COLO668 (cell line): Measurements from ENCODE around the gene PHOX2A.
"Not testable (repeated sequence)": the region's sequence is repeated elsewhere in the genome, so short reads cannot be mapped to it uniquely, and the experiment has no call there.

ENCODE experiments used
- DNase-seq: peaks from one replicate; lab custom pipeline; 2025; ENCODE audit not compliant: unreplicated experiment; lab: John Stamatoyannopoulos, UW

Gene PHOX2A

DNA sequence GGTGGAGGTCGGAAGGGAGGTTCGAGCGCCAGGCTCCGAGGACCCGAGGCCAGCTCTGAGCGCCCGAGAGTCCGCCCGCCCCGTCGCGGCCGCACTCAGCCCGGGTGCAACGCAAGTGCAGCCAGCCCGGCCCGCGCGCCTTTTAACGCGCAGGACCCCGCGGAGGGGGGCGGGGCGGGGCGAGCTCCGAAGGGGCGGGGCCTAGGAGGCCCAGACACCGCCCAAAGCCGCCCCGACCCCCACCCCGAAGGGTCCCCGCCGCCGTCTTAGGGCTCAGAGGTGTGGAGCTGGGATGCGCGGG lies at the start of gene PHOX2A:
Gene PHOX2A, minus strand, starts transcription at position 117 of the 301 bp plus-strand sequence. CDS start 172 bp downstream, outside the sequence.
- no peak for DNase-seq

DNA sequence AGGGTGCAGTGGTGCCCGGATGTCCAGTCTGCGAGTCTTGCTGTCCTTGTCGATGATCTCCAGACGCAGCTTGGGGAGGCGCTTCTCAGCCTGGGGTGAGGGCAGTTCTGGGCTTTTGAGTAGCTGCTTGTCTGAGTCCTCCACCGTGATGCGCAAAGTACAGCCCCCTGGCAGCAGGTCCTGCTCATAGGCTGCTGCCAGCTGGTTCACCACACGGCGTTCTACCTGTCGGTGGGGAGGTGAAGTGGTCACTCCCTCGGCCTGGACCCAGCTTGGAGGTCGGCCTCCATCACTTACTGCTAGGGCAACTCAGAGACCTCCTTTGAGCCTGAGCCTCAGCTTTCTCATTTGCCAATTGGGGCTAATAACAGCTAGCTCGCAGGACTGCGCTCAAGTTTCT lies 49.4 kb upstream of the PHOX2A start:
- DNase-seq, result no peak

DNA sequence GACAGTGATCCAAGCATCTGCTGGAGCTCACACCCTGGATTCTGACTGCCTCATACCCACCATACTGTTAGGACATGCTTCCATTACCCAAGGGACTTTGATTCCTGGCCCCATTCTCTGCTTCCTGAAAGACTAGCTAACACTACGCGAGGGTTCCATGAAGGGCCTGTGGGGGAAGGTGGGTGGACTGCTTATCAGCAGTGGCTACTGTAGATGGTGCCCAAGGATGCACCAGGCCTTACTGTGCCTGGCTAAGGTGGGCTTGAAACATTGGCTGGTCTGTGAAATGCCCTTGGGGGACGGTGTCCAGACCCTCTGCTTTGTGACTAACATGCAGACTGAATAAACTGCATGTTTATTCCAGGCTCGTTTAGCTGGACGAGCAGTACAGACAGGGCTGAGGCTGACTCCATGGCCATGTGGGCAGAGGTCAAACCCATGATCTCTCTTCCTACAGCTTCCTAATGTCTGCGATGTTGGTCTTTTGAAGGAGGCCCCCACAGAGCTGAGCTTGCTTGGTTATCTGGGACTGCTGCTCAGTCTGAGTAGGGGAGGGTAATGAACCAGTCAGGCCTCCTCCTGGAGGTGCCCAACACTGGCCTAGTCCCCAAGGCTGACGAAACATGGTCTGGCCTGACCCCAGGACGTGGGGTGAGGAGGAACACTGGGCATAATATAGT lies 48.3 kb upstream of the PHOX2A start:
- DNase-seq, result no peak

DNA sequence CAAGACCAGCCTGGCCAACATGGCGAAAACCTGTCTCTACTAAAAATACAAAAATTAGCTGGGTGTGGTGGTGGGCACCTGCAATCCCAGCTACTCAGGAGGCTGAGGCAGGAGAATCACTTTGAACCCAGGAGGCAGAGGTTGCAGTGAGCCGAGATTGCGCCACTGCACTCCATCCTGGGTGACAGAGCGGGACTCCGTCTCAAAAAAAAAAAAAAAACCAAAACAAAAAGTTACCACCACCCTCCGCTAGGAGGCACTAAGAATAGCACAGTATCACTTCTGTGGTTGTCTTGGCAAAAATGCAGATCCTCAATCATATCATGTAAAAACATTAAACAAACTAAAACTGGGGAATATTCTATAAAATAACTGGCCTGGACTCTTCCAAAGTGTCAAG lies 46.8 kb upstream of the PHOX2A start:
- not testable (repeated sequence) for DNase-seq

DNA sequence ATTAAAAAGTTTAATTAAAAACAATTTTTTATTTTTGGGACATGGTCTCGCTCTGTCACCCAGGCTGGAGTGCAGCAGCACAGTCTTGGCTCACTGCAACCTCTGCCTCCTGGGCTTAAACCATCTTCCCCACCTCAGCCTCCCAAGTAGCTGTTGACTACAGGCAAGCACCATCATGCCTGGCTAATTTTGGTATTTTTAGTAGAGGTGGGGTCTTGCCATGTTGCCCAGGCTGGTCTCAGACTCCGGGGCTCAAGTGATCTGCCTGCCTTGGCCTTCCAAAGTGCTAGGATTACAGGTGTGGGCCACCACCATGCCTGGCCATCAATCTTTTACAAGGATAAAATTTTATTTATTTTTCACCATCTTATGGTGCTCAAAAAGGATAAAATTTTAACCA lies 43.3 kb upstream of the PHOX2A start:
- no peak for DNase-seq

DNA sequence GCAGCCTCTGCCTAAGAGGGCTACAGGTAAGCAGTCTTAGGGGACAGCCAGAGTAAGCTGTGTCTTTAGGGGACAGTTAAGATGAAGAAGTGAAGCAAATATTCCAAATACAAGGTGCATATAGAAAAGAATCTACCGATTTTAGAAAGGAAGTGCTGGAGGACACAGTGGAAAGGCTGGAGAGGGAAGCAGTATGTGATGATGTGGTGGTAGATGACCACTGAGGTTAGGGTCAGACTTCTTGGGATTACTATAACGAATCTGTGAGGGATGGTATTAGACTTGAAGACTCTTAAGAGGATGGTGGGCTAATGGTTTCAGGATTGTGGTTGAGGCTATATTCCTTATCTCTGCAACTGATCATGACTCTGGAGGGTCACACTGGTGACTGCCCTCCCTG lies 40.0 kb upstream of the PHOX2A start:
- no peak for DNase-seq

DNA sequence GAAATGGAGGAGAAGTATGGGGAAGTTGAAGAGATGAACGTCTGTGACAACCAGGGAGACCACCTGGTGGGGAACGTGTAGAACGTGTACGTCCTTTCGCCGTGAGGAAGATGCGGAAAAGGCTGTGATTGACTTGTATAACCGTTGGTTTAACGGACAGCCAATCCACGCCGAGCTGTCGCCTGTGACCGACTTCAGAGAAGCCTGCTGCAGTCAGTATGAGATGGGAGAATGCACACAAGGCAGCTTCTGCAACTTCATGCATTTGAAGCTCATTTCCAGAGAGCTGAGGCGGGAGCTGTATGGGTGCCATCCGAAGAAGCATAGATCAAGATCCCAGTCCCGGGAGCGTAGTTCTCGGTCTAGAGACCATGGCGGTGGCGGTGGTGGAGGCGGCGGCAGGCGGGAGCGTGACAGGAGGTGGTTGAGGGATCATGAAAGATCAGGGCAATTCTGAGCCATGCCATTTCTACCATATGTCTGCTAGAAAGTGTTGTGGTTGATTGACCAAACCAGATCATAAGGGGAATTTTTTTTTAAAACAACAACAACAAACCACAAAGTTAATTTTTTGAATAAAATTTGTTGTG lies 36.8 kb upstream of the PHOX2A start:
- no peak for DNase-seq

DNA sequence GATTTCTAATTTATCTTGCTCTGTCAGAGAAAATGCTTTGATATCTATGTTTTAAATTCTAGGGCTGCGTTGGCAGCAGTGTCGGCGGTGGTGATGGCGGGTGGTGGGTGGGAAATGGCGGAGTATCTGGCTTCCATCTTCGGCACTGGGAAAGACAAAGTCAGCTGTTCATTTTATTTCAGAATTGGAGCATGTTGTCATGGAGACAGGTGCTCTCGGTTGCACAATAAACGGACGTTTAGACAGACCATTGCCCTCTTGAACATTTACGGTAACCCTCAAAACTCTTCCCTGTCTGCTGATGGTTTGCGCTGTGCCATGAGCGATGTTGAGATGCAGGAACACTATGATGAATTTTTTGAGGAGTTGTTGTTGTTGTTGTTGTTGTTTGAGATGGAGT lies 36.1 kb upstream of the PHOX2A start:
- DNase-seq, result no peak

DNA sequence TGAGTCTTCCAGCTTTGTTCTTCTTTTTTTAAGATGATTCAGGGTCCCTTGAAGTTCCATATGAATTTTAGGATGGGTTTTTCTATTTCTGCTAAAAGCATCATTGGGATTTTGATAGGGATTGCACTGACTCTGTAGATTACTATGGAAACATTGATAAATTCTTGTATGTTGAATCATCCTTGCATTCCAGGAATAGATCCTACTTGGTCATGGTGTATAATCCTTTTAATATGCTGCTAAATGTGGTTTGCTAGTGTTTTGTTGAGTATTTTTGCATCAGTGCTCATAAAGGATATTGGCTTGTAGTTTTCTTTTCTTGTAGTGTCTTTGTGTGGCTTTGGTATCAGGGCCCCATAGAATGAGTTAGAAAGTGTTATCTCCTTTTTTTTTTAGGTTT lies 34.9 kb upstream of the PHOX2A start:
- DNase-seq, result no peak

DNA sequence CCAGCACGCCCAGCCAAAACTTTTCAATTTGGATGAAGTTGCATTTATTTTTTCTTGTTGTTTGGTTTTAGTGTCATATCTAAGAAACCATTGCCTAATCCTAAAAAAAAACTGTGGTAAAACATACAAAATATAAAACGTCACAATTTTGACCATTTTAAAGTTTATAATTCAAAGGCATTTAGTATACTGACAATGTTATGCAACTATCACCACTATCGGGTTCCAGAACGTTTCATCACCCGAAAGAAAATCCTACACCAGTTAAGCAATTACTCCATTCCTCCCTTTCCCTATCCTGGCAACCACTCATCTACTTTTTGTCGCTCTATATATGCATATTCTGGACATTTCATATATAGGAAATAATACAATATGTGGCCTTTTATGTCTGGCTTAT lies 30.5 kb upstream of the PHOX2A start:
- DNase-seq, result no peak

DNA sequence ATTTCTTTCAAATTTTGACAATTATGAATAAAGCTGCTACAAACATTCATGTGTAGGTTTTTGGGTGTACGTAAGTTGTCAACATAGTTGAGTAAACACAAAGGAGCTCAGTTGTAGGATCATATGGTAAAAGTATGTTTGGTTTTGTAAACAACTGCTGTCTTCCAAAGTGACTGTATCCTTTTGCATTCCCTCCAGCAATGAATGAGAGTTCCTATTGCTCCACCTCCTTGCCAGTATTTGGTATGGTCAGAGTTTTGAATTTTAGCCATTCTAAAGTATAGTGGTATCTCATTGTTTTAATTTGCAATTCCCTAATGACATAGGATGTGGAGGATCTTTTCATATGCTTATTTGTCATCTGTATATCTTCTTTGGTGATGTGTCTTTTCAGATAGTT lies 28.0 kb upstream of the PHOX2A start:
- no peak for DNase-seq

DNA sequence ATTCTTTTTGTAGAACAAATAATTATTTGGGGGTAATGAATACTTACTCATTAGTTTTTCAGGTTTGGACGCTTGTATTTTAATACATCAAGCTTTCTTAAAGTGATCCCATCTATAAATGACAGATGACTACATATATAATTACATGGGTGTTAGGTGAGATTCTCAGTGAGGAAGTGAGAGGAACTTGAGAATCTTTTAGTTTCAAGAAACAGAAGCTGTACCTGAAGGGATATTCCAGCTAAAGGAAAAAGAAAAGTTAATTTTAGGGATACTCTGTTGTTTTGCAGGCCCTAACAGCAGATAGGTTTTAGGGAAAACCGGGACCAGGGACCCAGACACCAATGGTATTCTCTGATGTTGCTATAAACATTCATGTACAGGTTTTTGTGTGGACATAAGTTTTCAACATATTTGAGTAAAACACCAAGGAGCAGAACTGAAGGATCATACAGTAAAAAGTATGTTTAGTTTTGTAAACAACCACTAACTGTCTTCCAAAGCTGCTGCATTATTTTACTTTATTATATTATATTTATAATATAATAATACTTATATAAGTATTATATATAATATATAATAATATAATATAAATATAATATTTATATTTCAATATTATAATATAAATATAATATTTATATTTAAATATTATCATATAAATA lies 24.1 kb upstream of the PHOX2A start:
- DNase-seq, result no peak

DNA sequence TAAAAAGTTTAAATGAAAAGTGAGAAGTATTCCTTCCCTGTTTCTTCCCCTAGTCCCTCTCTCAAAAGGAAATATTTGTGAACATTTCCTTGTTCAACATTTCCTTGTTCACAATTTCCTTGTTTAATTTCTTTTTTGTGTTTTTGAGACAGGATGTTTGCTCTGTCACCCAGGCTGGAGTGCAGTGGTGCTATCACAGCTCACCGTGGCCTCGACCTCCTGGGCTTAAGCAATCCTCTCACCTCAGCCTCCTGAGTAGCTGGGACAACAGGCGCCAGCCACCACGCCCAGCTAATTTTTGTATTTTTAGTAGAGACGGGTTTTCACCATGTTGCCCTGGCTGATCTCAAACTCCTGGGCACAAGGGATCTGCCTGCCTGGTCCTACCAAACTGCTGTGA lies 23.0 kb upstream of the PHOX2A start:
- DNase-seq, result not testable (repeated sequence)

DNA sequence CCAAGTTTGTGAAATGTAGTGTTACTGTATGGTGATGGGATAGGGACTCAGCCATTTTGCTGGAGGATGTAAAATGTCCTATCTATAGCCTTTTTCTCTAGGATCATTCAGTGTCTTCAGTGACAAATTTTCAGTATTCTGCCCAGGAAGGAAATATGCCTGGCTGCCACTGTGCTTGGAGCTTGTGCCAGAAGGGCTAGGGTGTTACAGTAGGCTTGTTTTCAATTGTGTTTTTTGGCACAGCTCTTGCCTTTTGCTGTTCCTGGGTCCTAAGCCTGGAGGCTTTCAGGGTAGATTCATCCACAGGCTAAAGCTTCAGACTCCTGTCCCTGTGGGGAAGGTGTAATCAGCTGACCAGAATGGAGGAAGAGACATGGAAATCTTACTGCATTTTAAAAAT lies 22.0 kb upstream of the PHOX2A start:
- DNase-seq, result no peak

DNA sequence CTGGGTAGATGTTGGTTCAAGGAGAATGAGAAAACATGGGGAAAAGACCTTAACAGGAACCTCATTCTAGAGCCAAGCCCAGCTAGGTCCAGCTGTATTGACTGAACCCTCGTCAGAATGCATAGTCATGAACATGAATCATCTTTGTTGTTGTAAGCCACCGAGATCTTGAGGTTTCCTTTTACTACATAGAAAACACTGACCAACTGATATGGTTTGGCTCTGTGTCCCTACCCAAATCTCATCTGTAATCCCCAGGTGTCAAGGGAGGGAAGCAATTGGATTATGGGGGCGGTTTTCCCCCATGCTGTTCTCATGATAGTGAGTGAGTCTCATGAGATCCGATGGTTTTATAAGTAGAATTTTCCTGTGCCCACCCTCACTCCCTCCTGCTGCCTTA lies 19.4 kb upstream of the PHOX2A start:
- no peak for DNase-seq

DNA sequence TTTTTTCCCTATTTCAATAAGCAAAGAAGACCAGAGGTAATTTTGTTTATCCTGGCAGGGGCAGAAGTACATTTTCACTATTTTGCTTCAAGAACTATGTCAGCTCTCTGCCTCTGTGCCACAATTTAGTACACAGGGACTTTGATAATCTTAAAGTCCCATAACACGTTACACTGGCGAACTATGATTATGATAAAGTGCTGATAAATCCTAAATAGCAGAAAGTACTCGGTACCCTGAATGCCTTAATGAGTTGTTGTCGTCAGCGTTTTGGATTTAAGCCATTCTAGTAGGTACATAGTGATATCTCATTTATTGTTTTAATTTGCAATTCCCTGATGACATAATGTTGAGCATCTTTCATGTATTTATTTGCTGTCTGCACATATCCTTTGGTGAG lies 16.6 kb upstream of the PHOX2A start:
- DNase-seq, result no peak

DNA sequence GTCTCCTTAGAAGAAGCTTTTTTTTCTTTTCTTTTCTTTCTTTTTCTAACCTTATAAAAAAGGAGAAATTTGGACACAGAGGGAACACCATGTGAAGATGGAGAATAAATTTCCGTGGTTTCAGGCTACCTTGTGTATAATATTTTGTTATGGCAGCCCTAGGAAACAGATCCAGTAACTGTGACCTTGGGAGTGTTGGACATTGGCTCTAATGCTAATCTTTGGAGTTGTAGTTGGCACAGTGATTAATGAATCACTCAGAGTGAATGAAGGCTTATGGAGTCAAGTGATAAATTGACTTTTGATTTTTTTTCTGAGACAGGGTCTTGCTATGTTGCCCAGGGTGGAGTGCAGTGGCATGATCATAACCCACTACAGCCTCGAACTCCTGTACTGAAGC lies 15.5 kb upstream of the PHOX2A start:
- DNase-seq, result no peak

DNA sequence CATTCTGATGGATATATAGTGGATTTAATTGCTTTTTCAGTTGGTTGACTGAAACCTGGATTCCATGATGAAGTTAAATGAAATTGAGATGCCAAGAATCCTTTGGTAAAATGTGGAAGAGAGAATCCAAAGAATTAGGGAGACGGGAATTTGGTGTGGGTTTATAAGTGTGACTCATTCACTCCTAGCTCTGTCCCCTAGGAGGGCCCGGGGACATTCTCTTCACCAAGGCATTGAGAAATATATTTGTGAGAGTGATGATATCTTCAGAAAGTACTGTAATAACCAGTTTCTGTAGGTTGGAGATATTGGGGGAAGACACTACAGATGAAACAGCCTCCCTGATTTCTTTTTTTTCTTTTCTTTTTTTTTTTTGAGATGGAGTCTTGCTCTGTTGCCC lies 13.6 kb upstream of the PHOX2A start:
- no peak for DNase-seq

DNA sequence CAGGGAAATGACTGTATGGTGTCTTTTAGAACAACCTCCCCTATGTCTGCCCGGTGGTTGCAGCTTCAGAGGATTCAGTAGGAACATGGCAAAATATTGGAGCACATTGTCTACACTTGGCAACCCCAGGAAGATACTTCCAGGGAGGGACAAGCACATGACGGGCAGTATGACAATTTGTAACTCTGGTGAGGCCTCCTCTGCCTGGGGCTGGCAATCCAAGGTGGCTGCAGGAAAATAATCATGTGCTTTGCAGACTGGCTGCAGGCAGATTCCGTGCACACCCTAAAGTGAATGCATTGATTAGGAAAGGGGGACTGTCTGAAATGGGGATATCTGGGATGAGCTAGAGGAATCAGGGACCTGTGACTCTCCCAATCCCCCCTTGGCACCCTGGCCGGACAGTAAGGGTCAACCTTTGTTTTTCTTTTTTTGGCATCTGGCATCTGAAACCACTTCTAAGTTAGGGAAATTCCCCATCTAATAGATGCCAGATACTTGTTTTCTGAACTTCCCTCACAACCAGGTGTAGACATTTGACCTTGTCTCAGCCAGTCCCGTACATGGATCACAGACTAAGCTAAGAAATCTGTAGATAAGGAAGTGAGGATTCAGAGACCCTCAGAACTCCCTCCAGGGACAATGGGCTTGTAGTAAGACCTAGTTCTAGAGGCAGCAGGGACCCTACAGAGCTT lies 10.5 kb upstream of the PHOX2A start:
- DNase-seq, result no peak

DNA sequence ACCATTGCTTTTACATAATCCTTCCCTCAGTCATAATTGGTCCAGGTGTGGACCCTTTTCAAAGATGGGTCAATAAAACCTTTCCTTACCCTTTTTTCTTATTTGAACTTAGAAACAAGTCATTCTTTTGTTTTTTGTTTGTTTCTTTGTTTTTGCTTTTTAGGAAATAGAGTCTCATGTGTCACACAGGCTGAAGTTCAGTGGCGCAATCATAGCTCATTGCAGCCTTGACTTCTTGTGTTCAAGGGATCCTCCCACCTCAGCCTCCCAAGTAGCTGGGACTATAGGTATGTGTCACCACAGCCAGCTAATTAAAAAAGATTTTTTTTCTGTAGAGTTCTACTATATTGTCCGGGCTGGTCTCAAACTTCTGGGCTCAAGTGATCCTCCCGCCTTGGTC lies 9.4 kb upstream of the PHOX2A start:
- DNase-seq, result no peak

DNA sequence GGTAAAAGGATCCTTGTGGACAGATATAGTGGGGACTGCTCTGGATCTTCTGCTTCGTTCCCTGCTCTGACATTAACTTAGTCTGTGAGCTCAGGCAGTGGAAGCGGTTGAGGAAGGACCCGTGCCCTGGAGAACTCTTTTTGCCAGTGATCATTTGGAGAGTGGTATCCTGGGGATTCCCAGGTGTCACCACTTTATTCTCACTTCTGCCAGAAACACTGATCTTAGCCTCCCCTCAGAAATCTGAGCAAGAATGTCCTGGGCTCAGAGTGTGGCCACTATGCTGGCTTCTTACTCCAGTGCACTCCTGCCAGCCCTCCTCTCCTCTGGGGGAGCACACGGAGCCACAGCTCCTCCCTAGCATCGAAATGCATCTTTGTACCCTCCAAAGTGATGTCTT lies 7.6 kb upstream of the PHOX2A start:
- DNase-seq, result no peak
